K562 (cell line): ENCODE results near the gene MSANTD1. TPM values are rescaled to one million over a fixed set of nuclear protein-coding genes. Genes with fewer than 3 reads are reported as not detected.

Source experiments
- ATAC-seq: fragments of 200-7000 bp; cut with Tn5 transposase; 3 replicates; pipeline ENCODE4 v1.9.1; 2020; ENCODE audit warnings: moderate library complexity
- BruUV-seq: library from RNA; stranded (reverse); fragments of 400-500 nt; replicated peaks from 2 replicates; lab custom pipeline; 2021; lab: Mats Ljungman, UMichigan
- CTCF ChIA-PET: fragments of 300-600 bp; formaldehyde crosslinking; extraction: SDS; loops from one replicate; lab custom pipeline; 2021; ENCODE audit warnings: low intra/inter-chr PET ratio; lab: Yijun Ruan, JAX
- POLR2A ChIA-PET: fragments of 300-600, 350-650 bp; sonication (Branson Sonifier 250); formaldehyde crosslinking; extraction: SDS; loops from one replicate; lab custom pipeline; 2021; ENCODE audit warnings: antibody characterized with exemption, inconsistent platforms; lab: Yijun Ruan, JAX
- DNase-seq, 4 experiments: peaks; one replicate each; pipeline versions ENCODE4 v3.0.0 to v3.0.0-alpha.2; 2011 to 2018; ENCODE audit warnings: low spot score in 3 of 4, mixed read lengths in 3 of 4; ENCODE audit errors: extremely low read depth in 1 of 4
- FAIRE-seq: peaks from 2 replicates; lab custom pipeline; 2011; peaks lifted over from hg19 to GRCh38; lab: Jason Lieb, UNC
- H2AFZ ChIP-seq: 2 replicates; pipeline ENCODE4 v1.6.0; 2011; ENCODE audit warnings: low read depth, low read length, control low read depth, inconsistent platforms
- H3K27ac ChIP-seq: fragments of 200-600 bp; 3 replicates; pipeline ENCODE4 v1.8.0; 2011; ENCODE audit warnings: low read depth, mild to moderate bottlenecking, control low read depth, inconsistent platforms, low read length, moderate library complexity, mixed read lengths; ENCODE audit errors: extremely low read depth
- H3K27me3 ChIP-seq, 2 experiments: fragments of 300-600 bp in 1 of 2; 2 replicates in 1 of 2; 3 replicates in 1 of 2; pipeline versions ENCODE4 v1.6.0 to v1.8.0; 2011; ENCODE audit warnings: inconsistent platforms in 2 of 2, low read length in 2 of 2, mild to moderate bottlenecking in 1 of 2, mixed read lengths in 1 of 2, moderate library complexity in 1 of 2; ENCODE audit not compliant: control insufficient read depth in 2 of 2, insufficient read depth in 2 of 2
- H3K36me3 ChIP-seq: fragments of 300-600 bp; 3 replicates; pipeline ENCODE4 v1.8.0; 2011; ENCODE audit warnings: mild to moderate bottlenecking, low read length, inconsistent platforms; ENCODE audit not compliant: control insufficient read depth, insufficient read depth
- H3K4me1 ChIP-seq, 2 experiments: fragments of 200-600 bp in 1 of 2; replicated peaks in 1 of 2; 2 replicates in 1 of 2; 3 replicates in 1 of 2; pipeline versions ENCODE4 v1.5.1 to v1.8.0; 2011; ENCODE audit warnings: inconsistent platforms in 2 of 2, low read length in 2 of 2, mild to moderate bottlenecking in 1 of 2, mixed read lengths in 1 of 2, moderate library complexity in 1 of 2; ENCODE audit not compliant: control insufficient read depth in 2 of 2, insufficient read depth in 2 of 2
- H3K4me2 ChIP-seq: 2 replicates; pipeline ENCODE4 v1.6.1; 2011; ENCODE audit warnings: low read length, control low read depth, inconsistent platforms, mixed read lengths; ENCODE audit not compliant: insufficient read depth
- H3K4me3 ChIP-seq: fragments of 200-600 bp; sonication (generic), shearing (Covaris generic); 2 replicates; pipeline ENCODE4 v1.5.1; 2016; ENCODE audit warnings: control low read depth, inconsistent platforms
- H3K79me2 ChIP-seq: fragments of 200-600 bp; 3 replicates; pipeline ENCODE4 v1.8.0; 2011; ENCODE audit warnings: low read length, inconsistent platforms; ENCODE audit not compliant: control insufficient read depth, insufficient read depth
- H3K9ac ChIP-seq, 2 experiments: 2 replicates each; pipeline versions ENCODE4 v1.6.0 to v1.6.1; 2011; ENCODE audit warnings: low read depth in 2 of 2, low read length in 2 of 2, control low read depth in 1 of 2, inconsistent platforms in 1 of 2, mild to moderate bottlenecking in 1 of 2, mixed read lengths in 1 of 2; ENCODE audit not compliant: insufficient read depth in 1 of 2
- H3K9me1 ChIP-seq: one replicate; pipeline ENCODE4 v1.6.0; 2011; ENCODE audit warnings: inconsistent platforms, mild to moderate bottlenecking, low read length, moderate library complexity; ENCODE audit not compliant: control insufficient read depth, insufficient read depth
- H3K9me3 ChIP-seq: replicated peaks from 2 replicates; pipeline ENCODE4 v1.5.1; 2011; ENCODE audit warnings: low read depth, low read length, inconsistent platforms; ENCODE audit not compliant: control insufficient read depth, insufficient read depth
- H4K20me1 ChIP-seq: replicated peaks from 2 replicates; pipeline ENCODE4 v1.6.1; 2011; ENCODE audit warnings: low read length, inconsistent platforms, mixed read lengths; ENCODE audit not compliant: control insufficient read depth, insufficient read depth
- BDP1 ChIP-seq: IDR thresholded peaks from 3 replicates; pipeline ENCODE4 v1.6.1; 2011; ENCODE audit not compliant: insufficient read length, insufficient read depth
- E2F4 ChIP-seq: sonication (generic); formaldehyde crosslinking; IDR thresholded peaks from 2 replicates; pipeline ENCODE4 v1.8.0; 2022; ENCODE audit warnings: mild to moderate bottlenecking, low read depth, missing genetic modification reagents
- ELF1 ChIP-seq: fragments of 200-800 bp; sonication (Bioruptor generic); IDR thresholded peaks from 2 replicates; pipeline ENCODE4 v1.6.1; 2016; ENCODE audit warnings: missing genetic modification characterization, missing compliant biosample characterization
- FOXJ3 ChIP-seq: sonication (generic); formaldehyde crosslinking; IDR thresholded peaks from 2 replicates; pipeline ENCODE4 v1.4.0; 2020; ENCODE audit warnings: mild to moderate bottlenecking, missing genetic modification reagents
- HCFC1 ChIP-seq: IDR thresholded peaks from 2 replicates; pipeline ENCODE4 v1.6.1; 2012; ENCODE audit warnings: low read depth, low read length, improper control_type of control experiment
- HDAC2 ChIP-seq: fragments of 450-650 bp; IDR thresholded peaks from 2 replicates; pipeline ENCODE4 v1.6.1; 2016; ENCODE audit warnings: mild to moderate bottlenecking
- PHF21A ChIP-seq: fragments of 450-650 bp; IDR thresholded peaks from 2 replicates; pipeline ENCODE4 v1.6.1; 2017; ENCODE audit warnings: low read depth, borderline replicate concordance
- POLR2B ChIP-seq: fragments of 450-650 bp; IDR thresholded peaks from 2 replicates; pipeline ENCODE4 v1.6.1; 2018; ENCODE audit warnings: low read depth; ENCODE audit not compliant: partially characterized antibody
- POLR3G ChIP-seq: IDR thresholded peaks from 2 replicates; pipeline ENCODE4 v1.6.1; 2011; ENCODE audit not compliant: insufficient read length, insufficient replicate concordance; ENCODE audit errors: extremely low read depth
- SMARCA5 ChIP-seq: fragments of 450-650 bp; IDR thresholded peaks from 2 replicates; pipeline ENCODE4 v1.6.1; 2016
- SREBF2 ChIP-seq: sonication (generic); formaldehyde crosslinking; IDR thresholded peaks from 2 replicates; pipeline ENCODE4 v1.4.0; 2020; ENCODE audit warnings: mild to moderate bottlenecking, missing genetic modification reagents
- THAP7 ChIP-seq: fragments of 250-450 bp; sonication (Bioruptor Pico); IDR thresholded peaks from 2 replicates; pipeline ENCODE4 v1.5.0; 2021
- ZBTB7A ChIP-seq: IDR thresholded peaks from 2 replicates; pipeline ENCODE4 v1.6.1; 2011; ENCODE audit warnings: low read depth, mild to moderate bottlenecking, low read length, moderate library complexity, borderline replicate concordance; ENCODE audit not compliant: control insufficient read depth
- ZFPM2 ChIP-seq: fragments of 250-450 bp; sonication (Bioruptor Pico); IDR thresholded peaks from 2 replicates; pipeline ENCODE4 v1.5.1; 2022; ENCODE audit warnings: mild to moderate bottlenecking
- ZMIZ1 ChIP-seq, 2 experiments: fragments of 150-350 bp in 1 of 2; IDR thresholded peaks; 2 replicates each; pipeline ENCODE4 v1.6.1; 2012 to 2016; ENCODE audit warnings: low read depth in 2 of 2, low read length in 2 of 2, mild to moderate bottlenecking in 1 of 2, moderate library complexity in 1 of 2
- ZNF239 ChIP-seq: fragments of 250-450 bp; sonication (Bioruptor Pico); IDR thresholded peaks from 2 replicates; pipeline ENCODE4 v1.4.0; 2020; ENCODE audit warnings: mild to moderate bottlenecking
- ZNF280B ChIP-seq: fragments of 250-450 bp; sonication (Bioruptor Pico); IDR thresholded peaks from 2 replicates; pipeline ENCODE4 v1.5.1; 2021; ENCODE audit warnings: mild to moderate bottlenecking
- ZZZ3 ChIP-seq: fragments of 450-650 bp; IDR thresholded peaks from 2 replicates; pipeline ENCODE4 v1.6.1; 2016; ENCODE audit warnings: antibody characterized with exemption, mild to moderate bottlenecking, moderate library complexity
- WGBS: fragments of 100-300 bp; shearing (Covaris generic); methylation state at CpG from one replicate; pipeline ENCODE4 v1.1.6; 2016; ENCODE audit warnings: low coverage, mixed read lengths; ENCODE audit not compliant: insufficient coverage; ENCODE audit errors: missing lambda C conversion rate; 5-methylcytosine and 5-hydroxymethylcytosine counted together
- in situ Hi-C: fragments of 300-500 bp; cut with MboI; formaldehyde crosslinking; loops from 4 replicates; pipeline ENCODE4 v1.15.0; 2018; ENCODE audit warnings: inconsistent platforms, mixed read lengths
- intact Hi-C: fragments of 100-400 bp; cut with micrococcal nuclease; formaldehyde crosslinking; loops from 2 replicates; pipeline ENCODE4 v1.14.2; 2022
- polyA plus RNA-seq, 8 experiments: library from polyadenylated mRNA; depleted of rRNA in 4 of 8; stranded (reverse) in 5 of 8; unstranded in 3 of 8; fragments of >200 nt; fragmentation: Nextera tagmentation in 2 of 8; fragmentation: Illumina TruSeq in 1 of 8; extraction: Ambion mirVana in 2 of 8; extraction: Trizol in 1 of 8; gene quantifications; 2 replicates each; pipeline versions ENCODE4 v1.2.1 to v1.2.3, GENCODE V29; 2011 to 2014; ENCODE audit warnings: inconsistent platforms in 1 of 8, missing spikeins in 1 of 8
- total RNA-seq, 7 experiments: library from RNA; depleted of rRNA in 6 of 7; stranded (reverse); fragments of >200 nt in 6 of 7; fragmentation: Illumina TruSeq in 2 of 7; extraction: Trizol in 2 of 7; gene quantifications; 2 replicates each; pipeline versions ENCODE4 v1.2.1 to v1.2.3, GENCODE V29; 2011 to 2021; ENCODE audit warnings: low replicate concordance in 1 of 7

The MSANTD1 gene
- total and polyA plus RNA-seq, 9 of the 15 experiments (the other 6 are each of a cell fraction or from before 2014, with no cell fraction given) = 0.04 to 0.09 (median 0.07) TPM; not detected in 6

GRCh38 chr4:3257103-3257555, 8.2 kb downstream of the MSANTD1 start:
- FAIRE-seq = no peak
- Histone ChIP-seq H3K9me3 (no peaks in the 10 kb centered on the region), H3K9ac (no peak overlapping the region), H3K27ac (no peak overlapping the region), H3K79me2 (no peaks in the 10 kb centered on the region), H3K4me1 (peaks cover 0 to 23% of the 10 kb centered on the region in 2 experiments; a peak in 2 of 5 replicates), H3K4me3 (no peak overlapping the region), H2AFZ (no peak overlapping the region), H3K27me3 (peaks cover 31 to 82% of the 10 kb centered on the region in 2 experiments), H3K9me1 (no peaks in the 10 kb centered on the region), H3K4me2 (no peak overlapping the region), H4K20me1 (peaks cover 8% of the 10 kb centered on the region), H3K36me3 (no peaks in the 10 kb centered on the region)
- no peak for DNase-seq
- ATAC-seq = no peak
- ChIA-PET CTCF (no interaction called here), POLR2A (interaction anchor here (0.7 to 1.2 kb wide), 3 partner anchors 8 to 32 kb away, joined by 3 read pairs; partner anchors contain the start of gene MSANTD1)
- WGBS = 4% methylated on average over 9 of the region's 9 CpGs
- BruUV-seq = no TSS peak
- in situ Hi-C loops = no loop called here
- intact Hi-C loops = no loop called here
- TF ChIP-seq HDAC2 (no peak), BDP1 (no peak), ZZZ3 (no peak), E2F4 (no peak), PHF21A (no peak), SREBF2 (CRISPR knock-in tag) (no peak), ZNF280B (CRISPR knock-in tag) (no peak), ZFPM2 (no peak), THAP7 (CRISPR knock-in tag) (no peak), FOXJ3 (CRISPR knock-in tag) (no peak), ZBTB7A (no peak), POLR2B (no peak), ZMIZ1 (IDR thresholded peaks at IDR 0.05; ENCODE audit: low read depth in 2 of 2, low read length in 2 of 2) (no peak), POLR3G (no peak), ZNF239 (CRISPR knock-in tag) (no peak), HCFC1 (no peak), ELF1 (tag) (no peak), SMARCA5 (no peak)
